NCI-H748 (cell line): Measurements from ENCODE around the gene TLE4.

Source experiments
- DNase-seq: peaks from one replicate; lab custom pipeline; 2025; ENCODE audit not compliant: unreplicated experiment; lab: John Stamatoyannopoulos, UW

The TLE4 gene

GRCh38 chr9:79660615-79661014 lies 88.8 kb downstream of the TLE4 start:
- peak; percentile 88 for DNase-seq

DNA sequence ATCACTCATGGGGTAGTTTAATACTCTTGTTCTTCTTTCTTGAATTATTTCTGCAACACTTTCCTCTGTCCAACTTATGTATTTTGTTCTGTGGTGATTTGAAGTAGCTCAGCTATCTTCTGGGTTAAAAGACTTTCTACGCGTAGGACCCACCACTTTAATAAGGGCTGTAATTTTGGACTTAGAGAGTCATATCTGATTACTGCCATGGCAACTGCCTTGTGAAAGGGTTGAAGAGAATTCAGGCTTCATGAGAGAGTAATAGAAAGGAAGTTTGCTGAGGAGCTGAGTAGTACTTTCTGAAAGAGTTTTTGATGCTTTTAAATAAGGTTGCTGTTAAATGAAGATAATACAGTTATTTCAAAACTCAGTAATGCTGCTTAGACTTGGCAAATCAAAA lies 89.5 kb downstream of the TLE4 start:
- DNase-seq: peak; percentile 56

- peak; percentile 14 for DNase-seq
Observed at GRCh38 chr9:79661886-79662536, 90.2 kb downstream of the TLE4 start.

DNA sequence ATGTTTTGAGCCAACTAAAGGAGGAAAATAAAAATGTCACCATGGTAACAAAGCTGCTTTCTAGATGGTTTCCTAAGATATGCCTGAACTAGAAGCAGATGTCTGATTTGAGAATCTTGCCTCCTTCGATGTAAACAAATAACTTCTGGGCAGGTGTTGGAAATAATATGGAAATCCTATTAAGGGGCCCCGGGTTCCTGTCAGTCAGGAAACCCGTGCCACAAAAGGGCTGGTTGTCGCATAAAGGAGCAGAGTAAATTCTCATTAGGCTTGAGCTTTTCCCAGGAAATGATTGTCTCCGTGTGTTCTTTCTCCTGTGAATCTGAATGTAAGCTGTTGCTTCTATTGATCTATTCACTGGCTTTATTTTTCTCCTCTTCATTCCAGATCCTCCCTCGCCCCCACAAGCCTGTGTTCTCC lies 90.8 kb downstream of the TLE4 start:
- DNase-seq: peak; percentile 50

DNA sequence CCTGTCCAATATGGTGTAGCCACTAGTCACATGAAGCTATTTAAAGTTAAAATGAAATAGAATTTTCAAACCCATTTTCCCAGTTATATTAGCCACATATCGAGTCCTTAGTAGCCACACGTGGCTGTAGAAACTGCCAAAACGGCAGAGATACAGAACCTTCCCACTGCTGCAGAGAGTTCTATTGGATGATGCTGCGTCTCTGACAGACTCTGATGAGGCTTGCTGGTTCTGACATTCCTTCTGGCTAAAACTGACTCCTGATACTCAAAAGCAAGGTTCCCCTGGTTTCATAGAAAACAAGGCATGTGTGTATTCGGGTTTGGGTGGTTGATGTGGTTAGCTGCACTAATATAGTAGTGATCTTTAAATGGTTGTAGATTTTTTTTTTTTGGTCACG lies 91.5 kb downstream of the TLE4 start:
- no peak for DNase-seq

DNA sequence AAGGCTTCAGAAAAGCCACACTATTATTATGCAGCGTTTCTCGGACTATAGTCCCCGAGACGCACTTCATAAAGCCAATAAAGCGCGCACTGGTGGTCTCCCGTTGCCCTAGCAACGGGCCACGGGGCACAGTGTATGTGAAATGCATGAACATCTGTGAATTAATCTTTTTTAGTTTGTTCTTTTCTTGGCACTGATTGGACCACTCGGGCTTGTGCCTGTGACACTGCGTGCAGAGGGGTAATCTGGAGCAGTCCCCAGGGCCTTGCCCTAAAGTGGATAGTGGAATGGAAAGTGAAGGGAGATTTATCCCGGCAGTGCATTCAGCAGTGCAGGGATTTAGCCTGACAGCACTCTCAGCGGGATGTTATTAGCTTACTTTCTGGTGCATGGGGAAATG lies 92.1 kb downstream of the TLE4 start:
- peak; percentile 27 for DNase-seq

DNA sequence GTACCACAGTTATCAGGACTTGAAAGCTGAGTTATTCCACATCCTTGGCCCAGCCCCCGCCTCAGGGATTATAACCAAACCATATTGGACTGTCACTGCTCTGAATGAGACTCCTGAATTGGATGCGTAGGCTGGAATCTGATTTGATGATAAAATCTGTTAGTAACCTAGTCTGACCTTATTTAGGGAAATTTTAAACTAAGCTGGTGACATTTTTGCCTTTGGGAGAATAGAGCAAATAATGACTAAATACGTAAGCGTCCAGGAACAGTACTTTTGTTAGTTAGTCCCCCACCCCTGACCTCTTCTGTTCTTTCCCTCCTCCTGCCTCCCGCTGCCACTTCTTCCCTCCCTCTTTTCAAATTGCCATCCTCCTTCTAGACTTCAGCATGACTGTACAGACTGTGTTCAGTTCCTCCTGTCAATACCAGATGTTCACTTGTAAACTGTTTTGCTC lies 92.6 kb downstream of the TLE4 start:
- no peak for DNase-seq

GRCh38 chr9:79665369-79665768 lies 93.6 kb downstream of the TLE4 start:
- DNase-seq: no peak

GRCh38 chr9:79665931-79666330 lies 94.2 kb downstream of the TLE4 start:
- DNase-seq: no peak

- DNase-seq: no peak
Observed at GRCh38 chr9:79667120-79667519, 95.4 kb downstream of the TLE4 start.

DNA sequence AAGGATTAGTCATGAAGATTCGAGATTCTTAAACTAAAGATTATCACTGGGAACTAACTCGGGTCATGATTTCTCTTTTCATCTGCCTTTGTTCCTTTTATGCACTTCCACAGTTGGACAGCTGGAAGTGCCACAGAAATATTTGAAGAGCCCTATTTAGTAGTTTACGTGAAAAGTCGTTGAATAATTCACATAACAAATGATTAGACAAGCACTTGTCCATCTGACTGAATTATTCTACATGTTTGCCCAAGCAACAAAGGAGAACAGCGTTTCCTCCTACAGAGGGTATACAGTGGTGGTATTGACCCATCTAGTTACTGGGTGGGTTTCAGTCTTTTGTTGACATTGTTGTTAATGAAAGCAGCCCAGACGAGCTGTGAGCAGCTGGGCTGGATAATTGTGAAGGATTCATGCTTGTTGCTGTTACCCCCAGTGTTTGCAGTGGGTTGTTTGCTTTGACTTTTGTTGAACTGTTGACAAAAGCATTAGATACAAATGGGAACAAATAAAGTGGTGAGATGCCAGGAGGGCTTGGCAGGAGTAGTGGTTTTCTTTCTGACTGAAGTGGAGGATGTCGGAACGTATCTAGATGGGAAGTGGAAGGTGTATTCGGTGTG lies 96.2 kb downstream of the TLE4 start:
- DNase-seq: peak; percentile 100

- DNase-seq: no peak
Observed at GRCh38 chr9:79668956-79669355, 97.2 kb downstream of the TLE4 start.

- no peak for DNase-seq
Observed at GRCh38 chr9:79670269-79670961, 98.7 kb downstream of the TLE4 start.

DNA sequence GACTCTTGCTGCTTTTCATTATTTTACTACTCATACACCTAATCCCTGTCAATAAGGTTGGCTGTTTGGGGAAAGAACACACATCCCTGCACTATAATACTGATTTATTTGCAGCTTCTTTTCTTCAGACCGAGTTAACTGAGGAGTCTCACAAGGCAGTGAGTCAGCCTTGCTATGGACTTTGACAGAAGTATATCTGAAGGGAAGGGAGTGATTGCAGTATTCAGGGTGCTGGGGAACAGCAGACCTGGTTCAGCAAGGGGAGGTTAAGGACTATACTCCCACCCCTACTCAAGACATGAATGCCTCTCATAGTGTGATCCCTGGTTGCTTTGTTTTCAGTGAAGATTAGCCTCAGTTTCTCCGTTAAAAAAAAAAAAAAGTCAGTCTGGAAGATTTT lies 99.8 kb downstream of the TLE4 start:
- DNase-seq: no peak

- DNase-seq: no peak
Observed at GRCh38 chr9:79672236-79672635, 100.5 kb downstream of the TLE4 start.

- no peak for DNase-seq
Observed at GRCh38 chr9:79672891-79673290, 101.1 kb downstream of the TLE4 start.

DNA sequence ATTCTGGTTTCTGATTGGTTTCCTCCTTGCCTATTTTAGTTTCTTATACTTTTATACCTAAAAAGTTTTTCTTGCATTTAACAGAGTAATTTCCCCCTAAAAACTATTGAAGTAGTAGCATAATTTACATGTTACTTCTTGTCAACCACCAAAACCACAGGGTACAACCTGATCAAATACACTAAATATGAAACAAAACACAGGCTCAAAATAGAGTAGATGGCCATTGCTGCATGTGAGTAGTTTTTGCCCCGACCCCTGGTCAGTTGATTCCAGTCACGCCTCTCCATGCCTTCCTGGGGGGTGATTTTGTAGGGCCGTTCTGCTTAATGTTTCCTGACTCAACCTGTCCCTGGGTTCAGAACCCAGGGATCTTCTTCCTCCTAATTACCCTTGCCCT lies 101.8 kb downstream of the TLE4 start:
- no peak for DNase-seq

GRCh38 chr9:79674052-79674777 lies 102.5 kb downstream of the TLE4 start:
- DNase-seq: no peak

DNA sequence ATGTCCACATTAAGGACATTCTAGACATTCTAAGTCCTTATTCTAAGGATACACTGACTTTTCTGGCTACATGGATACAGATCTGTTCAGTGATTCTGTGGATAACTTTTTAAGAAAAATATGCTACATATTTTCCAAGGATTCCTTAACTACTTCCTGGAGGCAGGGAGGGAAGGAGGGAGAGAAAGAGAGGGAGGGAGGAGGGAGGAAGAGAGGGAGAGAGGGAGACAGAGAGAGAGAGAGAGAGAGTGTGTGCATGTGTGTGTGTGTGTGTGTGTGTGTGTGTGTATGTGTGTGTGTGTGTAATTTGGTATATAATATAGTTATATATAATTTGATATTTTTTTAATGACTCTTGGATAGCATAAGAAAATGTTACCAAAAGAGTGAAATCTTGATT lies 109.8 kb downstream of the TLE4 start:
- no peak for DNase-seq

- no peak for DNase-seq
Observed at GRCh38 chr9:79682076-79682736, 110.4 kb downstream of the TLE4 start.

GRCh38 chr9:79684059-79684458 lies 112.3 kb downstream of the TLE4 start:
- DNase-seq: no peak
